GM12878 (cell line): Measurements from ENCODE around the gene GJA8.

ENCODE experiments used
- JUND ChIP-seq: IDR thresholded peaks from 2 replicates; pipeline ENCODE4 v1.6.1; 2012; ENCODE audit warnings: low read depth, mild to moderate bottlenecking, low read length, improper control_type of control experiment, moderate library complexity
- TF ChIP-seq, protein P1 (sequence below), 3 experiments: IDR thresholded peaks in 2 of 3; conservative IDR thresholded peaks in 1 of 3; 2 replicates each; pipeline ENCODE4 v1.5.1; 2011; ENCODE audit warnings: low read depth in 3 of 3, low read length in 3 of 3, mild to moderate bottlenecking in 3 of 3, control low read depth in 2 of 3, moderate library complexity in 2 of 3, inconsistent platforms in 1 of 3, mixed read lengths in 1 of 3; ENCODE audit not compliant: control insufficient read depth in 2 of 3, insufficient read depth in 1 of 3; ENCODE audit errors: extremely low read depth in 1 of 3
- TF ChIP-seq, protein P2 (sequence below): fragments of 450-650 bp; formaldehyde crosslinking; IDR thresholded peaks from 2 replicates; pipeline ENCODE4 v1.4.0; 2022; ENCODE audit warnings: mild to moderate bottlenecking, moderate library complexity

DNA sequence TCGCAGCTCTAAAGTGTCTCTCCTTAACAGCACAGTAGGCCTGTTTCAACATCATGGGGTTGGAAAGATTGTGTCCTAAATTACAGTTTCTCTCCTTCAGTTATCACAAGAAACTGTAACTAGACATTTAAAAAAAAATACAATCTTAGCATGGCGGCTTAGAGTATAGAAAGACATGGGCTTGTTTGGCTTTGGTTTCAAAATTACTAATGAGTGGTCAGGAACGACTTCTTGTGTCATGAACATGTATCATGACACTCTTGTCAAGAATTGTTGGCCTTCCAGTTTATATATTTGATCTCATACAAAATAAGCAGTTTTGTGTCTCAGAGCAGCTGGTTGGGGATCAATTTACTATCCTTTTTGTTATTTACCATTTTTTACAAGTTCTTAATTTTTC, 2.1 kb downstream of the GJA8 start:
- TF ChIP-seq, protein P1, sequence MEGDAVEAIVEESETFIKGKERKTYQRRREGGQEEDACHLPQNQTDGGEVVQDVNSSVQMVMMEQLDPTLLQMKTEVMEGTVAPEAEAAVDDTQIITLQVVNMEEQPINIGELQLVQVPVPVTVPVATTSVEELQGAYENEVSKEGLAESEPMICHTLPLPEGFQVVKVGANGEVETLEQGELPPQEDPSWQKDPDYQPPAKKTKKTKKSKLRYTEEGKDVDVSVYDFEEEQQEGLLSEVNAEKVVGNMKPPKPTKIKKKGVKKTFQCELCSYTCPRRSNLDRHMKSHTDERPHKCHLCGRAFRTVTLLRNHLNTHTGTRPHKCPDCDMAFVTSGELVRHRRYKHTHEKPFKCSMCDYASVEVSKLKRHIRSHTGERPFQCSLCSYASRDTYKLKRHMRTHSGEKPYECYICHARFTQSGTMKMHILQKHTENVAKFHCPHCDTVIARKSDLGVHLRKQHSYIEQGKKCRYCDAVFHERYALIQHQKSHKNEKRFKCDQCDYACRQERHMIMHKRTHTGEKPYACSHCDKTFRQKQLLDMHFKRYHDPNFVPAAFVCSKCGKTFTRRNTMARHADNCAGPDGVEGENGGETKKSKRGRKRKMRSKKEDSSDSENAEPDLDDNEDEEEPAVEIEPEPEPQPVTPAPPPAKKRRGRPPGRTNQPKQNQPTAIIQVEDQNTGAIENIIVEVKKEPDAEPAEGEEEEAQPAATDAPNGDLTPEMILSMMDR (IDR thresholded peaks at IDR 0.05 in 2 of 3, conservative IDR thresholded peaks at IDR 0.05 in 1 of 3; ENCODE audit: control insufficient read depth in 2 of 3, extremely low read depth in 1 of 3, insufficient read depth in 1 of 3, low read depth in 3 of 3, low read length in 3 of 3): no peak
- TF ChIP-seq, protein P2, sequence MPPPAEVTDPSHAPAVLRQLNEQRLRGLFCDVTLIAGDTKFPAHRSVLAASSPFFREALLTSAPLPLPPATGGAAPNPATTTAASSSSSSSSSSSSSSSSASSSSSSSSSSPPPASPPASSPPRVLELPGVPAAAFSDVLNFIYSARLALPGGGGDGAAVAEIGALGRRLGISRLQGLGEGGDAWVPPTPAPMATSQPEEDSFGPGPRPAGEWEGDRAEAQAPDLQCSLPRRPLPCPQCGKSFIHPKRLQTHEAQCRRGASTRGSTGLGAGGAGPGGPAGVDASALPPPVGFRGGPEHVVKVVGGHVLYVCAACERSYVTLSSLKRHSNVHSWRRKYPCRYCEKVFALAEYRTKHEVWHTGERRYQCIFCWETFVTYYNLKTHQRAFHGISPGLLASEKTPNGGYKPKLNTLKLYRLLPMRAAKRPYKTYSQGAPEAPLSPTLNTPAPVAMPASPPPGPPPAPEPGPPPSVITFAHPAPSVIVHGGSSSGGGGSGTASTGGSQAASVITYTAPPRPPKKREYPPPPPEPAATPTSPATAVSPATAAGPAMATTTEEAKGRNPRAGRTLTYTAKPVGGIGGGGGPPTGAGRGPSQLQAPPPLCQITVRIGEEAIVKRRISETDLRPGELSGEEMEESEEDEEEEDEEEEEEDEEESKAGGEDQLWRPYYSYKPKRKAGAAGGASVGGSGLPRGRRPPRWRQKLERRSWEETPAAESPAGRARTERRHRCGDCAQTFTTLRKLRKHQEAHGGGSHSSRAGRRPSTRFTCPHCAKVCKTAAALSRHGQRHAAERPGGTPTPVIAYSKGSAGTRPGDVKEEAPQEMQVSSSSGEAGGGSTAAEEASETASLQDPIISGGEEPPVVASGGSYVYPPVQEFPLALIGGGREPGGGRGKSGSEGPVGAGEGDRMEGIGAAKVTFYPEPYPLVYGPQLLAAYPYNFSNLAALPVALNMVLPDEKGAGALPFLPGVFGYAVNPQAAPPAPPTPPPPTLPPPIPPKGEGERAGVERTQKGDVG (CRISPR knock-in tag): no peak
- no peak for TF ChIP-seq JUND
